ENCODE measurements around the gene OTOP2.

DNA sequence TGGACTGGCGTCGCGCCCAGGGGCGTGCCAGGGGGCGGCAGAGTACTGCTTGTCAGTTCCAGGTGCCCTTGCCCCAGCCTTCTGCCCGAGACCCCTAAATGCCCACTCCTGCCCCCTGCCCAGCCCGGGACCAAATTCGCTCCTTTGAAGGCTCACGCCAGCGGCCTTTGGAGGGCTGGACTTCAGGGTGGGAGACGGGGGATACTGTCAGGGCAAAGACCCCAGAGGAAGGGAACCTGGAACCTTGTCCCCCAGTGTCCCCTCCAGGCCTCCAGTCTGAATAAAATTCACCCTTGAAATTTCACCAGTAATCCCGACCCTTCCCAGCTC, 12.4 kb downstream of the OTOP2 start:
- no peak for TF ChIP-seq POLR2A (IDR thresholded peaks at IDR 0.05)
- TF ChIP-seq, protein P1, sequence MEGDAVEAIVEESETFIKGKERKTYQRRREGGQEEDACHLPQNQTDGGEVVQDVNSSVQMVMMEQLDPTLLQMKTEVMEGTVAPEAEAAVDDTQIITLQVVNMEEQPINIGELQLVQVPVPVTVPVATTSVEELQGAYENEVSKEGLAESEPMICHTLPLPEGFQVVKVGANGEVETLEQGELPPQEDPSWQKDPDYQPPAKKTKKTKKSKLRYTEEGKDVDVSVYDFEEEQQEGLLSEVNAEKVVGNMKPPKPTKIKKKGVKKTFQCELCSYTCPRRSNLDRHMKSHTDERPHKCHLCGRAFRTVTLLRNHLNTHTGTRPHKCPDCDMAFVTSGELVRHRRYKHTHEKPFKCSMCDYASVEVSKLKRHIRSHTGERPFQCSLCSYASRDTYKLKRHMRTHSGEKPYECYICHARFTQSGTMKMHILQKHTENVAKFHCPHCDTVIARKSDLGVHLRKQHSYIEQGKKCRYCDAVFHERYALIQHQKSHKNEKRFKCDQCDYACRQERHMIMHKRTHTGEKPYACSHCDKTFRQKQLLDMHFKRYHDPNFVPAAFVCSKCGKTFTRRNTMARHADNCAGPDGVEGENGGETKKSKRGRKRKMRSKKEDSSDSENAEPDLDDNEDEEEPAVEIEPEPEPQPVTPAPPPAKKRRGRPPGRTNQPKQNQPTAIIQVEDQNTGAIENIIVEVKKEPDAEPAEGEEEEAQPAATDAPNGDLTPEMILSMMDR (IDR thresholded peaks at IDR 0.05) = no peak
